Subcutaneous adipose tissue (tissue), 4 donors: ENCODE measurements around the gene PCDHA7. TPM values are rescaled to one million over a fixed set of nuclear protein-coding genes. Genes with fewer than 3 reads are reported as not detected.
"Not testable (repeated sequence)": the region's sequence is repeated elsewhere in the genome, so short reads cannot be mapped to it uniquely, and the experiment has no call there.

ENCODE experiments used
- CTCF ChIP-seq: fragments of 450-650 bp; IDR thresholded peaks from one replicate; pipeline ENCODE4 v1.5.1; 2016; ENCODE audit warnings: low read depth, mild to moderate bottlenecking, control low read depth, antibody characterized with exemption, moderate library complexity
- total RNA-seq, 4 donors: library from RNA; depleted of rRNA; stranded (reverse); fragments of >200 nt; gene quantifications; one replicate each; pipeline ENCODE4 v1.1.0, GENCODE V29; 2016

Gene PCDHA7
- total RNA-seq, 4 donors from 2014 or later = 0.17 to 0.44 (median 0.26) TPM

- not testable (repeated sequence) for TF ChIP-seq CTCF
Measured at GRCh38 chr5:140848139-140849102, 14.4 kb downstream of the PCDHA7 start, which contains the start of gene PCDHA9. TSS of gene PCDHA9 (plus strand) at chr5:140848382. CDS start at chr5:140848496, 114 bp downstream.

GRCh38 chr5:140855772-140856674 is 22.0 kb downstream of the PCDHA7 start, which contains the start of gene PCDHA10:
TSS of gene PCDHA10 (plus strand) at chr5:140855897. CDS start at chr5:140856049, 152 bp downstream.
- TF ChIP-seq CTCF = no peak

- TF ChIP-seq CTCF = no peak
Measured at GRCh38 chr5:140857177-140857986, 23.3 kb downstream of the PCDHA7 start.

GRCh38 chr5:140857987-140858240 is 23.8 kb downstream of the PCDHA7 start:
- no peak for TF ChIP-seq CTCF

GRCh38 chr5:140862441-140863295 is 28.6 kb downstream of the PCDHA7 start:
- no peak for TF ChIP-seq CTCF
